Measurements from ENCODE around the gene HLA-DOB. TPM values are rescaled to one million over a fixed set of nuclear protein-coding genes. Genes with fewer than 3 reads are reported as not detected.
"Not testable (repeated sequence)": the region's sequence is repeated elsewhere in the genome, so short reads cannot be mapped to it uniquely, and the experiment has no call there.

Gene HLA-DOB
- total RNA-seq, 2 donors from 2014 or later = 0.54 TPM; not detected in 1

GRCh38 chr6:32809171-32809570 lies 7.6 kb downstream of the HLA-DOB start:
- no peaks in the 10 kb centered on the region for H3K4me1 ChIP-seq (ENCODE audit: control insufficient read depth in 1 of 2, low read depth in 2 of 2)
- ATAC-seq (ENCODE audit: insufficient number of reproducible peaks, low FRiP score, low read depth) (no peak), DNase-seq (ENCODE audit: low spot score) (no peak)
- H3K27me3 ChIP-seq (replicated peaks; ENCODE audit: insufficient read depth) = no peaks in the 10 kb centered on the region
- no peak for TF ChIP-seq CTCF (IDR thresholded peaks at IDR 0.05)
- H3K36me3 ChIP-seq = no peaks in the 10 kb centered on the region
- no peak overlapping the region for H3K4me3 ChIP-seq
- no peaks in the 10 kb centered on the region for H3K9me3 ChIP-seq
- no peak overlapping the region for H3K27ac ChIP-seq

- no peak for TF ChIP-seq CTCF (IDR thresholded peaks at IDR 0.05)
- Histone ChIP-seq H3K4me3 (no peak overlapping the region), H3K4me1 (ENCODE audit: control insufficient read depth in 1 of 2, low read depth in 2 of 2) (no peaks in the 10 kb centered on the region), H3K9me3 (no peaks in the 10 kb centered on the region), H3K27me3 (replicated peaks; ENCODE audit: insufficient read depth) (no peaks in the 10 kb centered on the region), H3K27ac (no peak overlapping the region), H3K36me3 (no peaks in the 10 kb centered on the region)
- DNase-seq (ENCODE audit: low spot score) (no peak), ATAC-seq (ENCODE audit: insufficient number of reproducible peaks, low FRiP score, low read depth) (no peak)
These were observed 9.7 kb downstream of the HLA-DOB start for GRCh38 chr6:32807020-32807580.

GRCh38 chr6:32805404-32805803 lies 11.4 kb downstream of the HLA-DOB start:
- not testable (repeated sequence) for H3K4me3 ChIP-seq; H3K4me1 ChIP-seq (ENCODE audit: control insufficient read depth in 1 of 2, low read depth in 2 of 2); H3K9me3 ChIP-seq; H3K27me3 ChIP-seq (replicated peaks; ENCODE audit: insufficient read depth); H3K36me3 ChIP-seq; ATAC-seq (ENCODE audit: insufficient number of reproducible peaks, low FRiP score, low read depth); DNase-seq (ENCODE audit: low spot score); H3K27ac ChIP-seq

GRCh38 chr6:32803416-32803815 lies 13.4 kb downstream of the HLA-DOB start:
- no peaks in the 10 kb centered on the region for H3K27me3 ChIP-seq (replicated peaks; ENCODE audit: insufficient read depth)
- ATAC-seq (ENCODE audit: insufficient number of reproducible peaks, low FRiP score, low read depth) = no peak

GRCh38 chr6:32799740-32800139 lies 17.1 kb downstream of the HLA-DOB start:
- Histone ChIP-seq H3K27ac (no peak overlapping the region), H3K4me3 (no peak overlapping the region), H3K36me3 (no peaks in the 10 kb centered on the region), H3K9me3 (no peaks in the 10 kb centered on the region), H3K4me1 (ENCODE audit: control insufficient read depth in 1 of 2, low read depth in 2 of 2) (peaks cover 0 to 3% of the 10 kb centered on the region in 2 donors), H3K27me3 (replicated peaks; ENCODE audit: insufficient read depth) (no peaks in the 10 kb centered on the region)
- no peak for ATAC-seq (ENCODE audit: insufficient number of reproducible peaks, low FRiP score, low read depth)
- no peak for TF ChIP-seq CTCF (IDR thresholded peaks at IDR 0.05)
- no peak for DNase-seq (ENCODE audit: low spot score)

More at GRCh38 chr6:32803416-32803815, 13.4 kb downstream of the HLA-DOB start:
- H3K4me1 ChIP-seq (ENCODE audit: control insufficient read depth in 1 of 2, low read depth in 2 of 2) = no peaks in the 10 kb centered on the region
- H3K27ac ChIP-seq = no peak overlapping the region
- H3K9me3 ChIP-seq = no peaks in the 10 kb centered on the region
- TF ChIP-seq CTCF (IDR thresholded peaks at IDR 0.05) = no peak
- H3K36me3 ChIP-seq = no peaks in the 10 kb centered on the region
- no peak for DNase-seq (ENCODE audit: low spot score)
- H3K4me3 ChIP-seq = no peak overlapping the region

- no peak overlapping the region for H3K4me3 ChIP-seq
- no peaks in the 10 kb centered on the region for H3K36me3 ChIP-seq
- no peak for TF ChIP-seq CTCF (IDR thresholded peaks at IDR 0.05)
- no peak for DNase-seq (ENCODE audit: low spot score)
- no peaks in the 10 kb centered on the region for H3K9me3 ChIP-seq
- ATAC-seq (ENCODE audit: insufficient number of reproducible peaks, low FRiP score, low read depth) = no peak
- H3K27me3 ChIP-seq (replicated peaks; ENCODE audit: insufficient read depth) = no peaks in the 10 kb centered on the region
- peaks cover 0 to 3% of the 10 kb centered on the region in 2 donors for H3K4me1 ChIP-seq (ENCODE audit: control insufficient read depth in 1 of 2, low read depth in 2 of 2)
- no peak overlapping the region for H3K27ac ChIP-seq
These were observed 17.6 kb downstream of the HLA-DOB start for GRCh38 chr6:32799168-32799567.

All from thoracic aorta (tissue), 2 donors.